GM23338 (cell line): ENCODE results near the gene DECR2. TPM values are rescaled to one million over a fixed set of nuclear protein-coding genes. Genes with fewer than 3 reads are reported as not detected.
A peak's percentile ranks its signal among the peaks of the same experiment; 100 is the strongest.

Source experiments
- ATAC-seq: fragments of 200-7000 bp; cut with Tn5 transposase; 3 replicates; pipeline ENCODE4 v1.9.1; 2020
- DNase-seq: peaks from one replicate; pipeline ENCODE4 v3.0.0-alpha.2; 2015; ENCODE audit warnings: low spot score
- H2AFZ ChIP-seq: fragments of 200-600 bp; sonication (generic); 2 replicates; pipeline ENCODE4 v1.8.0; 2016; ENCODE audit warnings: antibody characterized with exemption, mild to moderate bottlenecking, moderate library complexity
- H3F3A ChIP-seq: fragments of 200-600 bp; sonication (generic); replicated peaks from 2 replicates; pipeline ENCODE4 v1.8.0; 2017; ENCODE audit warnings: antibody characterized with exemption, mixed run types, low read depth
- H3K27ac ChIP-seq: fragments of 200-600 bp; sonication (generic); 2 replicates; pipeline ENCODE4 v1.6.1; 2016; ENCODE audit warnings: low read depth
- H3K27me3 ChIP-seq: fragments of 200-600 bp; sonication (generic); 2 replicates; pipeline ENCODE4 v1.8.0; 2016; ENCODE audit warnings: mild to moderate bottlenecking, mixed run types, moderate library complexity; ENCODE audit not compliant: insufficient read depth
- H3K36me3 ChIP-seq: fragments of 200-600 bp; sonication (generic); 2 replicates; pipeline ENCODE4 v1.8.0; 2016; ENCODE audit warnings: mild to moderate bottlenecking; ENCODE audit not compliant: insufficient read depth
- H3K4me1 ChIP-seq: fragments of 200-600 bp; sonication (generic); 2 replicates; pipeline ENCODE4 v1.8.0; 2016; ENCODE audit warnings: mild to moderate bottlenecking, moderate library complexity; ENCODE audit not compliant: insufficient read depth
- H3K4me2 ChIP-seq: fragments of 200-600 bp; sonication (generic); 2 replicates; pipeline ENCODE4 v1.7.1; 2017; ENCODE audit warnings: mixed run types
- H3K4me3 ChIP-seq: fragments of 200-600 bp; sonication (generic); 2 replicates; pipeline ENCODE4 v1.6.1; 2016; ENCODE audit warnings: mixed run types
- H3K79me2 ChIP-seq: fragments of 200-600 bp; sonication (generic); replicated peaks from 2 replicates; pipeline ENCODE4 v1.8.0; 2017; ENCODE audit warnings: mild to moderate bottlenecking; ENCODE audit not compliant: insufficient read depth
- H3K9me2 ChIP-seq: fragments of 200-600 bp; sonication (generic); 2 replicates; pipeline ENCODE4 v1.8.0; 2017; ENCODE audit not compliant: insufficient read depth
- H4K20me1 ChIP-seq: fragments of 200-600 bp; sonication (generic); replicated peaks from 2 replicates; pipeline ENCODE4 v1.8.0; 2017; ENCODE audit warnings: mild to moderate bottlenecking; ENCODE audit not compliant: insufficient read depth
- H3K27ac Mint-ChIP-seq: 2 replicates; pipeline ENCODE4 v1.8.0; 2020; ENCODE audit warnings: inconsistent platforms, mild to moderate bottlenecking, moderate library complexity, mixed read lengths
- H3K27me3 Mint-ChIP-seq: 3 replicates; pipeline ENCODE4 v1.8.0; 2022; ENCODE audit warnings: low read depth, mild to moderate bottlenecking, moderate library complexity, mixed read lengths, inconsistent platforms; ENCODE audit not compliant: insufficient read depth, poor library complexity
- H3K36me3 Mint-ChIP-seq: 3 replicates; pipeline ENCODE4 v1.8.0; 2021; ENCODE audit warnings: low read depth, mild to moderate bottlenecking, inconsistent platforms, moderate library complexity, mixed read lengths
- H3K4me1 Mint-ChIP-seq: 3 replicates; pipeline ENCODE4 v1.8.0; 2020; ENCODE audit warnings: mild to moderate bottlenecking, inconsistent platforms, mixed read lengths
- H3K4me3 Mint-ChIP-seq: 3 replicates; pipeline ENCODE4 v1.8.0; 2021; ENCODE audit warnings: moderate library complexity, mild to moderate bottlenecking, inconsistent platforms, mixed read lengths
- H3K9me3 Mint-ChIP-seq: 3 replicates; pipeline ENCODE4 v1.8.0; 2020; ENCODE audit warnings: moderate library complexity, mild to moderate bottlenecking, inconsistent platforms, mixed read lengths
- NANOG ChIP-seq: IDR thresholded peaks from 2 replicates; pipeline ENCODE4 v1.6.1; 2016; ENCODE audit warnings: antibody characterized with exemption, borderline replicate concordance
- POLR2AphosphoS5 ChIP-seq: IDR thresholded peaks from 2 replicates; pipeline ENCODE4 v1.6.1; 2016; ENCODE audit warnings: antibody characterized with exemption, low read depth
- polyA plus RNA-seq: library from polyadenylated mRNA; unstranded; fragments of >200 nt; fragmentation: Nextera tagmentation; extraction: Ambion mirVana; gene quantifications from 2 replicates; pipeline ENCODE4 v1.2.1, GENCODE V29; 2016
- total RNA-seq: library from RNA; depleted of rRNA; stranded (reverse); fragments of >200 nt; shearing (Covaris generic); gene quantifications from 2 replicates; pipeline ENCODE4 v1.2.3, GENCODE V29; 2014
- TF ChIP-seq, protein P1 (sequence below): IDR thresholded peaks from one replicate; pipeline ENCODE4 v1.6.1; 2018; ENCODE audit warnings: antibody characterized with exemption; ENCODE audit not compliant: unreplicated experiment
- TF ChIP-seq, protein P2 (sequence below): IDR thresholded peaks from 2 replicates; pipeline ENCODE4 v1.6.1; 2016; ENCODE audit warnings: antibody characterized with exemption
- TF ChIP-seq, protein P3 (sequence below): fragments of 250-450 bp; sonication (Bioruptor Pico); IDR thresholded peaks from 2 replicates; pipeline ENCODE4 v1.5.0; 2020; ENCODE audit warnings: mild to moderate bottlenecking, moderate library complexity

Gene DECR2
- total and polyA plus RNA-seq, 2 experiments from 2014 or later = 20.3 to 26.9 TPM

DNA sequence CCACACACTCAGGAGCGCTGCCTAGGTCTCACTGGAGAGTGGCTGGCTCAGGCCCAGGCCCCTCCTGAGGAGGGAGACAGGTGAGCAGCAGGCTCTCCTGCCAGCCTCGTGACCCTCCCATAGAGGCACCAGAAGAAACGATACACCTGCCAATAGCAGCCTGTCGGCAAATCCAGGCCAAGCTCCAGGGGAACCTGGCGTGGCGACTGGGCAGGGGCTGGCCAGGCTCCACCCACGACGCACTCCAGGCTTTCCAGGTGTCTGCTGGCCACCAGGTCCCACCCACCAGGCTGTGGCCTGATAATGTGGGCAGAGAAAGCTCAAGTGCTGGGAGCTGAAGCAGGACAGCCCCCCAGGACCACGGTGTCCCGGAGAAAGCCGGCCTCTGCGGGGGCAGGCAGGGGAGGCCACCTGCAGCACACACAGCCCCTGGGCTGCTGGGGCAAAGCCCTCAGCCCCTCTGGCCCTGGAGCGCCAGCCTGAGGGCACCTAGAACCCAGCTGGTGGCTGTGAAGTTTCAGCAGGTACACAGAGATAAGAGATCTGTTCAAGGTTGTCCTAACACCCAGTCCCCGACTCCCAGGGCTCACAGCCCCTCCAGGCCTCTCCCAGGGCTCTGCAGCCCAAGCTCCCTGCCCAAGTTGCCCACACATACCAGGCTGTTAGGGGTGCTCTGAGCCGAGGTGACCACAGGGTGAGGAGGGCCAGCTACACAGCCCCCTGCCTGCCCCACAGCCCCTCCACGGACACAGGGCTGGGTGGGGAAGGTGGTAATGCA lies 22.3 kb upstream of the DECR2 start:
- H3K36me3 Mint-ChIP-seq = peaks cover 12% of the 10 kb centered on the region; the same call in 2 of the 3 replicates
- H3K27me3 ChIP-seq = no peaks in the 10 kb centered on the region
- no peaks in the 10 kb centered on the region for H3K9me2 ChIP-seq
- H3K4me3 ChIP-seq = peak overlapping the region; percentile 95; the same call in 1 of the 2 replicates
- peaks cover 3% of the 10 kb centered on the region; the same call in 1 of the 2 replicates for H3K36me3 ChIP-seq
- H3K27me3 Mint-ChIP-seq = peaks cover 24% of the 10 kb centered on the region
- peaks cover 19% of the 10 kb centered on the region for H3K4me1 ChIP-seq
- peak overlapping the region; percentile 83 for H3K4me3 Mint-ChIP-seq
- DNase-seq = peak; percentile 88
- peaks cover 24% of the 10 kb centered on the region for H3F3A ChIP-seq
- no peak overlapping the region for H3K27ac ChIP-seq
- peaks cover 5% of the 10 kb centered on the region for H4K20me1 ChIP-seq
- H3K4me1 Mint-ChIP-seq = peaks cover 26% of the 10 kb centered on the region
- H3K4me2 ChIP-seq = peak overlapping the region; percentile 90
- no peaks in the 10 kb centered on the region; the same call in 2 of the 3 replicates for H3K9me3 Mint-ChIP-seq
- H3K79me2 ChIP-seq = peaks cover 29% of the 10 kb centered on the region
- H2AFZ ChIP-seq = no peak overlapping the region
- ATAC-seq = peak; percentile 73
- no peak overlapping the region for H3K27ac Mint-ChIP-seq
- TF ChIP-seq, protein P1, sequence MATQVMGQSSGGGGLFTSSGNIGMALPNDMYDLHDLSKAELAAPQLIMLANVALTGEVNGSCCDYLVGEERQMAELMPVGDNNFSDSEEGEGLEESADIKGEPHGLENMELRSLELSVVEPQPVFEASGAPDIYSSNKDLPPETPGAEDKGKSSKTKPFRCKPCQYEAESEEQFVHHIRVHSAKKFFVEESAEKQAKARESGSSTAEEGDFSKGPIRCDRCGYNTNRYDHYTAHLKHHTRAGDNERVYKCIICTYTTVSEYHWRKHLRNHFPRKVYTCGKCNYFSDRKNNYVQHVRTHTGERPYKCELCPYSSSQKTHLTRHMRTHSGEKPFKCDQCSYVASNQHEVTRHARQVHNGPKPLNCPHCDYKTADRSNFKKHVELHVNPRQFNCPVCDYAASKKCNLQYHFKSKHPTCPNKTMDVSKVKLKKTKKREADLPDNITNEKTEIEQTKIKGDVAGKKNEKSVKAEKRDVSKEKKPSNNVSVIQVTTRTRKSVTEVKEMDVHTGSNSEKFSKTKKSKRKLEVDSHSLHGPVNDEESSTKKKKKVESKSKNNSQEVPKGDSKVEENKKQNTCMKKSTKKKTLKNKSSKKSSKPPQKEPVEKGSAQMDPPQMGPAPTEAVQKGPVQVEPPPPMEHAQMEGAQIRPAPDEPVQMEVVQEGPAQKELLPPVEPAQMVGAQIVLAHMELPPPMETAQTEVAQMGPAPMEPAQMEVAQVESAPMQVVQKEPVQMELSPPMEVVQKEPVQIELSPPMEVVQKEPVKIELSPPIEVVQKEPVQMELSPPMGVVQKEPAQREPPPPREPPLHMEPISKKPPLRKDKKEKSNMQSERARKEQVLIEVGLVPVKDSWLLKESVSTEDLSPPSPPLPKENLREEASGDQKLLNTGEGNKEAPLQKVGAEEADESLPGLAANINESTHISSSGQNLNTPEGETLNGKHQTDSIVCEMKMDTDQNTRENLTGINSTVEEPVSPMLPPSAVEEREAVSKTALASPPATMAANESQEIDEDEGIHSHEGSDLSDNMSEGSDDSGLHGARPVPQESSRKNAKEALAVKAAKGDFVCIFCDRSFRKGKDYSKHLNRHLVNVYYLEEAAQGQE = no peak
- TF ChIP-seq NANOG (no peak), POLR2AphosphoS5 (peak; percentile 48; the same call in 1 of the 2 replicates)
- TF ChIP-seq, protein P2, sequence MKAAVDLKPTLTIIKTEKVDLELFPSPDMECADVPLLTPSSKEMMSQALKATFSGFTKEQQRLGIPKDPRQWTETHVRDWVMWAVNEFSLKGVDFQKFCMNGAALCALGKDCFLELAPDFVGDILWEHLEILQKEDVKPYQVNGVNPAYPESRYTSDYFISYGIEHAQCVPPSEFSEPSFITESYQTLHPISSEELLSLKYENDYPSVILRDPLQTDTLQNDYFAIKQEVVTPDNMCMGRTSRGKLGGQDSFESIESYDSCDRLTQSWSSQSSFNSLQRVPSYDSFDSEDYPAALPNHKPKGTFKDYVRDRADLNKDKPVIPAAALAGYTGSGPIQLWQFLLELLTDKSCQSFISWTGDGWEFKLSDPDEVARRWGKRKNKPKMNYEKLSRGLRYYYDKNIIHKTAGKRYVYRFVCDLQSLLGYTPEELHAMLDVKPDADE = no peak
- TF ChIP-seq, protein P3, sequence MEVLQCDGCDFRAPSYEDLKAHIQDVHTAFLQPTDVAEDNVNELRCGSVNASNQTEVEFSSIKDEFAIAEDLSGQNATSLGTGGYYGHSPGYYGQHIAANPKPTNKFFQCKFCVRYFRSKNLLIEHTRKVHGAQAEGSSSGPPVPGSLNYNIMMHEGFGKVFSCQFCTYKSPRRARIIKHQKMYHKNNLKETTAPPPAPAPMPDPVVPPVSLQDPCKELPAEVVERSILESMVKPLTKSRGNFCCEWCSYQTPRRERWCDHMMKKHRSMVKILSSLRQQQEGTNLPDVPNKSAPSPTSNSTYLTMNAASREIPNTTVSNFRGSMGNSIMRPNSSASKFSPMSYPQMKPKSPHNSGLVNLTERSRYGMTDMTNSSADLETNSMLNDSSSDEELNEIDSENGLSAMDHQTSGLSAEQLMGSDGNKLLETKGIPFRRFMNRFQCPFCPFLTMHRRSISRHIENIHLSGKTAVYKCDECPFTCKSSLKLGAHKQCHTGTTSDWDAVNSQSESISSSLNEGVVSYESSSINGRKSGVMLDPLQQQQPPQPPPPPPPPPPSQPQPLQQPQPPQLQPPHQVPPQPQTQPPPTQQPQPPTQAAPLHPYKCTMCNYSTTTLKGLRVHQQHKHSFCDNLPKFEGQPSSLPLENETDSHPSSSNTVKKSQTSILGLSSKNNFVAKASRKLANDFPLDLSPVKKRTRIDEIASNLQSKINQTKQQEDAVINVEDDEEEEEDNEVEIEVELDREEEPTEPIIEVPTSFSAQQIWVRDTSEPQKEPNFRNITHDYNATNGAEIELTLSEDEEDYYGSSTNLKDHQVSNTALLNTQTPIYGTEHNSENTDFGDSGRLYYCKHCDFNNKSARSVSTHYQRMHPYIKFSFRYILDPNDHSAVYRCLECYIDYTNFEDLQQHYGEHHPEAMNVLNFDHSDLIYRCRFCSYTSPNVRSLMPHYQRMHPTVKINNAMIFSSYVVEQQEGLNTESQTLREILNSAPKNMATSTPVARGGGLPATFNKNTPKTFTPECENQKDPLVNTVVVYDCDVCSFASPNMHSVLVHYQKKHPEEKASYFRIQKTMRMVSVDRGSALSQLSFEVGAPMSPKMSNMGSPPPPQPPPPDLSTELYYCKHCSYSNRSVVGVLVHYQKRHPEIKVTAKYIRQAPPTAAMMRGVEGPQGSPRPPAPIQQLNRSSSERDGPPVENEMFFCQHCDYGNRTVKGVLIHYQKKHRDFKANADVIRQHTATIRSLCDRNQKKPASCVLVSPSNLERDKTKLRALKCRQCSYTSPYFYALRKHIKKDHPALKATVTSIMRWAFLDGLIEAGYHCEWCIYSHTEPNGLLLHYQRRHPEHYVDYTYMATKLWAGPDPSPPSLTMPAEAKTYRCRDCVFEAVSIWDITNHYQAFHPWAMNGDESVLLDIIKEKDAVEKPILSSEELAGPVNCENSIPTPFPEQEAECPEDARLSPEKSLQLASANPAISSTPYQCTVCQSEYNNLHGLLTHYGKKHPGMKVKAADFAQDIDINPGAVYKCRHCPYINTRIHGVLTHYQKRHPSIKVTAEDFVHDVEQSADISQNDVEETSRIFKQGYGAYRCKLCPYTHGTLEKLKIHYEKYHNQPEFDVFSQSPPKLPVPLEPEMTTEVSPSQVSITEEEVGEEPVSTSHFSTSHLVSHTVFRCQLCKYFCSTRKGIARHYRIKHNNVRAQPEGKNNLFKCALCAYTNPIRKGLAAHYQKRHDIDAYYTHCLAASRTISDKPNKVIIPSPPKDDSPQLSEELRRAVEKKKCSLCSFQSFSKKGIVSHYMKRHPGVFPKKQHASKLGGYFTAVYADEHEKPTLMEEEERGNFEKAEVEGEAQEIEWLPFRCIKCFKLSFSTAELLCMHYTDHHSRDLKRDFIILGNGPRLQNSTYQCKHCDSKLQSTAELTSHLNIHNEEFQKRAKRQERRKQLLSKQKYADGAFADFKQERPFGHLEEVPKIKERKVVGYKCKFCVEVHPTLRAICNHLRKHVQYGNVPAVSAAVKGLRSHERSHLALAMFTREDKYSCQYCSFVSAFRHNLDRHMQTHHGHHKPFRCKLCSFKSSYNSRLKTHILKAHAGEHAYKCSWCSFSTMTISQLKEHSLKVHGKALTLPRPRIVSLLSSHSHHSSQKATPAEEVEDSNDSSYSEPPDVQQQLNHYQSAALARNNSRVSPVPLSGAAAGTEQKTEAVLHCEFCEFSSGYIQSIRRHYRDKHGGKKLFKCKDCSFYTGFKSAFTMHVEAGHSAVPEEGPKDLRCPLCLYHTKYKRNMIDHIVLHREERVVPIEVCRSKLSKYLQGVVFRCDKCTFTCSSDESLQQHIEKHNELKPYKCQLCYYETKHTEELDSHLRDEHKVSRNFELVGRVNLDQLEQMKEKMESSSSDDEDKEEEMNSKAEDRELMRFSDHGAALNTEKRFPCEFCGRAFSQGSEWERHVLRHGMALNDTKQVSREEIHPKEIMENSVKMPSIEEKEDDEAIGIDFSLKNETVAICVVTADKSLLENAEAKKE = no peak
